Pancreas (tissue), 10 donors: ENCODE data around the gene ANO10. TPM values are rescaled to one million over a fixed set of nuclear protein-coding genes. Genes with fewer than 3 reads are reported as not detected.

ENCODE experiments used
- ATAC-seq, 4 donors: fragments of 200-7000 bp; cut with Tn5 transposase; one replicate each; pipeline versions ENCODE4 v1.8.0 to v1.9.1; 2020; ENCODE audit warnings: mild to moderate bottlenecking in 4 of 4, moderate library complexity in 4 of 4
- DNase-seq, 6 donors: peaks; one replicate each; pipeline ENCODE4 v3.0.0-alpha.2; 2020
- FAIRE-seq: peaks from 2 replicates; lab custom pipeline; 2012; peaks lifted over from hg19 to GRCh38; lab: Jason Lieb, UNC
- H3K27ac ChIP-seq, 4 donors: fragments of 200-600 bp; sonication (generic); 1 replicate in 3 of 4; 2 replicates in 1 of 4; pipeline versions ENCODE4 v1.5.0 to v1.8.0; 2020
- H3K27me3 ChIP-seq, 4 donors: fragments of 200-600 bp; one replicate each; pipeline ENCODE4 v1.8.0; 2021
- H3K36me3 ChIP-seq, 3 donors: fragments of 200-600 bp; sonication (generic) in 1 of 3; one replicate each; pipeline versions ENCODE4 v1.5.0 to v1.8.0; 2020 to 2021
- H3K4me1 ChIP-seq, 3 donors: fragments of 200-600 bp; one replicate each; pipeline ENCODE4 v1.8.0; 2021
- H3K4me3 ChIP-seq, 4 donors: fragments of 200-600 bp; sonication (generic) in 2 of 4; one replicate each; pipeline versions ENCODE4 v1.5.0 to v1.8.0; 2020 to 2021
- H3K9me3 ChIP-seq, 4 donors: fragments of 200-600 bp; one replicate each; pipeline ENCODE4 v1.8.0; 2021
- WGBS, 2 donors: extraction: QIAGEN DNeasy Blood & Tissue Kit; methylation state at CpG; one replicate each; pipeline ENCODE4 v1.1.7; 2013; 5-methylcytosine and 5-hydroxymethylcytosine counted together
- intact Hi-C, 3 donors: fragments of 100-400 bp; cut with DNase I; formaldehyde crosslinking; loops; one replicate each; pipeline versions ENCODE4 v1.11.1 to v1.14.2; 2022
- polyA plus RNA-seq, 2 donors: library from polyadenylated mRNA; stranded (reverse); fragments of 200-250 nt; gene quantifications; one replicate each; pipeline ENCODE4 v1.2.3, GENCODE V29; 2013
- total RNA-seq, 6 donors: library from RNA; stranded (reverse); fragmentation: NEBNext Ultra II Directional in 4 of 6; extraction: Animal tissue kit (Norgen Biotek cat#: 25700) in 4 of 6; gene quantifications; one replicate each; pipeline versions ENCODE4 v1.2.1 to v1.2.4, GENCODE V29; 2021 to 2023
- TF ChIP-seq, protein P1 (sequence below), 4 donors: fragments of 200-600 bp; sonication (generic) in 3 of 4; IDR thresholded peaks; one replicate each; pipeline versions ENCODE4 v1.5.0 to v1.8.0; 2021; ENCODE audit warnings: antibody characterized with exemption in 4 of 4
- donor health status: healthy with polysubstance abuse.
- donor health status: DM: no; HTN: no; CAD: no; lungs with moderate emphysema.
- donor health status: DM: no; HTN: no; CAD: no.
- donor health status: control.
- donor health status: control.
- donor health status: Bipolar disorder and iron deficiency.
- donor health status: DM: yes; HTN: yes; CAD: no.
- donor health status: DM: no; HTN: no; CAD: no.
- donor health status: DM: no; HTN: no; CAD: no.
- donor health status: DM: yes; HTN: yes; CAD: no.

The ANO10 gene
- total and polyA plus RNA-seq, 8 donors = 7.2 to 17.6 (median 10.1) TPM

- H3K36me3 ChIP-seq = no peaks in the 10 kb centered on the region
- H3K9me3 ChIP-seq = no peaks in the 10 kb centered on the region
- ATAC-seq (no peak), DNase-seq (no peak), FAIRE-seq (no peak)
- no peaks in the 10 kb centered on the region for H3K27me3 ChIP-seq
- whole genome bisulfite sequencing, 2 donors = 93 to 94% methylated on average over 3 of the region's 3 CpGs
- peaks cover 0 to 6% (median 0%) of the 10 kb centered on the region in 3 donors for H3K4me1 ChIP-seq
- no peak overlapping the region for H3K27ac ChIP-seq
- intact Hi-C loops = no loop called here
- no peak overlapping the region for H3K4me3 ChIP-seq
- TF ChIP-seq, protein P1, sequence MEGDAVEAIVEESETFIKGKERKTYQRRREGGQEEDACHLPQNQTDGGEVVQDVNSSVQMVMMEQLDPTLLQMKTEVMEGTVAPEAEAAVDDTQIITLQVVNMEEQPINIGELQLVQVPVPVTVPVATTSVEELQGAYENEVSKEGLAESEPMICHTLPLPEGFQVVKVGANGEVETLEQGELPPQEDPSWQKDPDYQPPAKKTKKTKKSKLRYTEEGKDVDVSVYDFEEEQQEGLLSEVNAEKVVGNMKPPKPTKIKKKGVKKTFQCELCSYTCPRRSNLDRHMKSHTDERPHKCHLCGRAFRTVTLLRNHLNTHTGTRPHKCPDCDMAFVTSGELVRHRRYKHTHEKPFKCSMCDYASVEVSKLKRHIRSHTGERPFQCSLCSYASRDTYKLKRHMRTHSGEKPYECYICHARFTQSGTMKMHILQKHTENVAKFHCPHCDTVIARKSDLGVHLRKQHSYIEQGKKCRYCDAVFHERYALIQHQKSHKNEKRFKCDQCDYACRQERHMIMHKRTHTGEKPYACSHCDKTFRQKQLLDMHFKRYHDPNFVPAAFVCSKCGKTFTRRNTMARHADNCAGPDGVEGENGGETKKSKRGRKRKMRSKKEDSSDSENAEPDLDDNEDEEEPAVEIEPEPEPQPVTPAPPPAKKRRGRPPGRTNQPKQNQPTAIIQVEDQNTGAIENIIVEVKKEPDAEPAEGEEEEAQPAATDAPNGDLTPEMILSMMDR (IDR thresholded peaks at IDR 0.05) = no peak
Measured at GRCh38 chr3:43373560-43373928, 248.3 kb downstream of the ANO10 start.

GRCh38 chr3:43372809-43373559 is 248.8 kb downstream of the ANO10 start:
- TF ChIP-seq, protein P1 (IDR thresholded peaks at IDR 0.05) = no peak
- Histone ChIP-seq H3K27me3 (no peaks in the 10 kb centered on the region), H3K4me1 (peaks cover 0 to 2% (median 0%) of the 10 kb centered on the region in 3 donors), H3K27ac (no peak overlapping the region), H3K9me3 (no peaks in the 10 kb centered on the region), H3K36me3 (no peaks in the 10 kb centered on the region), H3K4me3 (no peak overlapping the region)
- intact Hi-C loops = no loop called here
- ATAC-seq (no peak), DNase-seq (no peak), FAIRE-seq (no peak)
- WGBS, 2 donors = 92 to 94% methylated on average over 11 of the region's 11 CpGs

- Histone ChIP-seq H3K4me3 (no peak overlapping the region), H3K36me3 (no peaks in the 10 kb centered on the region), H3K27ac (no peak overlapping the region), H3K9me3 (no peaks in the 10 kb centered on the region), H3K27me3 (no peaks in the 10 kb centered on the region), H3K4me1 (no peaks in the 10 kb centered on the region)
- intact Hi-C loops = no loop called here
- FAIRE-seq (no peak), DNase-seq (no peak), ATAC-seq (no peak)
- 94 to 95% methylated on average over 10 of the region's 10 CpGs for WGBS, 2 donors
- TF ChIP-seq, protein P1 (IDR thresholded peaks at IDR 0.05) = no peak
Measured at GRCh38 chr3:43372007-43372740, 249.6 kb downstream of the ANO10 start.

DNA sequence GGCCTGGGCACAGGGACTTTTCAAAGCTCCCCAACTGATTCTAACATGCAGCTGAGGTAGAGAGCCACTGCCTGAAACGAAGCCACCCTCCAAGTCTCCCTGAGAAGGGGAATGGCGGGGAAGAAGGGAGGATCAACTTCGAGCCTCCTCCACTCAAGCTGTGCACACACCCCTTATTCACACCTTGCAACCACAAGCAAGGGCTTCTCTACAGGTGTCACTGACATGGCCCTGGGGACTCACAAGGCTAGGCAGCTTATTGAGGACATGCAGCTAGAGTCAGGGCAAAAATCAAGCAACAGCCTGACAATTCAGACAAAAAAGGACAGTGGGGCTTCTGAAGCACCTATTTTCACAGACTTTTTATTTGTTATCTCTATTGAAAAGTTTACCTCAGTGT is 250.3 kb downstream of the ANO10 start:
- DNase-seq (no peak), ATAC-seq (no peak), FAIRE-seq (no peak)
- Histone ChIP-seq H3K27me3 (no peaks in the 10 kb centered on the region), H3K27ac (no peak overlapping the region), H3K4me1 (no peaks in the 10 kb centered on the region), H3K36me3 (no peaks in the 10 kb centered on the region), H3K4me3 (no peak overlapping the region), H3K9me3 (no peaks in the 10 kb centered on the region)
- 84 to 93% methylated on average over 3 of the region's 3 CpGs for WGBS, 2 donors
- intact Hi-C loops = no loop called here
- TF ChIP-seq, protein P1 (IDR thresholded peaks at IDR 0.05) = no peak
